ENCODE results near the gene UCK2. TPM values are rescaled to one million over a fixed set of nuclear protein-coding genes. Genes with fewer than 3 reads are reported as not detected.

The UCK2 gene
- total RNA-seq, 2 donors from 2014 or later, result 8.8 to 19.3 TPM

- Histone ChIP-seq H3K27ac (peak overlapping the region; percentile 52 to 55), H3K9me3 (no peaks in the 10 kb centered on the region), H3K4me3 (no peak overlapping the region), H3K4me1 (peaks cover 0 to 61% of the 10 kb centered on the region in 2 donors), H3K27me3 (no peaks in the 10 kb centered on the region), H3K36me3 (peaks cover 7% of the 10 kb centered on the region)
- DNase-seq (ENCODE audit: low spot score), result no peak
- TF ChIP-seq CTCF (IDR thresholded peaks at IDR 0.05), result no peak
Observed at GRCh38 chr1:165898837-165899236, 71.4 kb downstream of the UCK2 start.

GRCh38 chr1:165899461-165899941 is 72.1 kb downstream of the UCK2 start:
- Histone ChIP-seq H3K4me3 (no peak overlapping the region), H3K9me3 (no peaks in the 10 kb centered on the region), H3K4me1 (peaks cover 0 to 61% of the 10 kb centered on the region in 2 donors), H3K27me3 (no peaks in the 10 kb centered on the region), H3K27ac (peak overlapping the region; percentile 52 to 55), H3K36me3 (peaks cover 7% of the 10 kb centered on the region)
- no peak for TF ChIP-seq CTCF (IDR thresholded peaks at IDR 0.05)
- DNase-seq (ENCODE audit: low spot score), result no peak

GRCh38 chr1:165900576-165901380 is 73.4 kb downstream of the UCK2 start:
- Histone ChIP-seq H3K27ac (no peak overlapping the region), H3K4me3 (no peak overlapping the region), H3K9me3 (no peaks in the 10 kb centered on the region), H3K4me1 (peaks cover 0 to 54% of the 10 kb centered on the region in 2 donors), H3K36me3 (peaks cover 7% of the 10 kb centered on the region), H3K27me3 (no peaks in the 10 kb centered on the region)
- TF ChIP-seq CTCF (IDR thresholded peaks at IDR 0.05), result no peak
- peak; percentile 68 for DNase-seq (ENCODE audit: low spot score)

GRCh38 chr1:165902565-165902964 is 75.2 kb downstream of the UCK2 start:
- Histone ChIP-seq H3K4me3 (no peak overlapping the region), H3K4me1 (peaks cover 0 to 37% of the 10 kb centered on the region in 2 donors), H3K36me3 (peaks cover 12% of the 10 kb centered on the region), H3K9me3 (no peaks in the 10 kb centered on the region), H3K27me3 (no peaks in the 10 kb centered on the region), H3K27ac (no peak overlapping the region)
- no peak for DNase-seq (ENCODE audit: low spot score)
- no peak for TF ChIP-seq CTCF (IDR thresholded peaks at IDR 0.05)

GRCh38 chr1:165903672-165904071 is 76.3 kb downstream of the UCK2 start:
- no peak for TF ChIP-seq CTCF (IDR thresholded peaks at IDR 0.05)
- H3K36me3 ChIP-seq, result peaks cover 18% of the 10 kb centered on the region
- H3K4me1 ChIP-seq, result peaks cover 0 to 26% of the 10 kb centered on the region in 2 donors
- peak; percentile 49 for DNase-seq (ENCODE audit: low spot score)
- no peaks in the 10 kb centered on the region for H3K9me3 ChIP-seq
- H3K4me3 ChIP-seq, result no peak overlapping the region
- no peak overlapping the region for H3K27ac ChIP-seq
- H3K27me3 ChIP-seq, result no peaks in the 10 kb centered on the region

Measured in right atrium auricular region (tissue), 2 donors.